HepG2 (cell line): ENCODE measurements around the gene GIMD1.

Experiments used
- AKAP8 ChIP-seq: sonication (generic); formaldehyde crosslinking; IDR thresholded peaks from 2 replicates; pipeline ENCODE4 v1.5.1; 2020; ENCODE audit warnings: mild to moderate bottlenecking, missing genetic modification reagents
- ATM ChIP-seq: fragments of 450-650 bp; IDR thresholded peaks from 2 replicates; pipeline ENCODE4 v1.7.1; 2017; ENCODE audit warnings: mild to moderate bottlenecking, borderline replicate concordance
- BCL3 ChIP-seq: sonication (generic); formaldehyde crosslinking; IDR thresholded peaks from 2 replicates; pipeline ENCODE4 v1.5.1; 2020; ENCODE audit warnings: mild to moderate bottlenecking, missing genetic modification reagents, moderate library complexity
- CHD2 ChIP-seq: IDR thresholded peaks from 2 replicates; pipeline ENCODE4 v1.6.1; 2011; ENCODE audit warnings: low read depth, low read length, improper control_type of control experiment
- ELF4 ChIP-seq: sonication (generic); formaldehyde crosslinking; IDR thresholded peaks from 2 replicates; pipeline ENCODE4 v1.5.0; 2020; ENCODE audit warnings: missing genetic modification reagents, mild to moderate bottlenecking, moderate library complexity, borderline replicate concordance
- FOXP1 ChIP-seq, 2 experiments: fragments of 450-650 bp in 1 of 2; IDR thresholded peaks; 2 replicates each; pipeline ENCODE4 v1.6.1; 2017 to 2018; ENCODE audit warnings: antibody characterized with exemption in 1 of 2
- JUNB ChIP-seq: sonication (generic); formaldehyde crosslinking; IDR thresholded peaks from 2 replicates; pipeline ENCODE4 v1.8.0; 2022; ENCODE audit warnings: missing genetic modification reagents, mild to moderate bottlenecking, borderline replicate concordance
- MLX ChIP-seq: IDR thresholded peaks from 2 replicates; pipeline ENCODE4 v1.6.1; 2016
- TAF1 ChIP-seq: sonication (generic); formaldehyde crosslinking; IDR thresholded peaks from 2 replicates; pipeline ENCODE4 v1.4.0; 2020; ENCODE audit warnings: missing genetic modification reagents
- ZNF292 ChIP-seq: sonication (generic); formaldehyde crosslinking; IDR thresholded peaks from 2 replicates; pipeline ENCODE4 v1.8.1; 2022; ENCODE audit warnings: mild to moderate bottlenecking, low read depth, missing genetic modification reagents, borderline replicate concordance

- no peak for TF ChIP-seq ATM
- no peak for TF ChIP-seq TAF1 (CRISPR knock-in tag)
- TF ChIP-seq AKAP8 (CRISPR knock-in tag), result no peak
- no peak for TF ChIP-seq ZNF292
- TF ChIP-seq MLX (CRISPR knock-in tag), result no peak
- TF ChIP-seq BCL3, result no peak
- TF ChIP-seq CHD2, result no peak
- no peak for TF ChIP-seq FOXP1 (IDR thresholded peaks at IDR 0.05)
- TF ChIP-seq FOXP1 (CRISPR knock-in tag; IDR thresholded peaks at IDR 0.05), result no peak
- TF ChIP-seq JUNB (CRISPR knock-in tag), result no peak
- TF ChIP-seq ELF4, result no peak
Observed at GRCh38 chr4:106369456-106370060, 980 bp upstream of the GIMD1 start.
